ENCODE data around the gene PRKAG2. TPM values are rescaled to one million over a fixed set of nuclear protein-coding genes. Genes with fewer than 3 reads are reported as not detected.

Gene PRKAG2
- total and polyA plus RNA-seq, 2 of the 13 experiments (the other 11 are each of a cell fraction or from before 2014, with no cell fraction given): 0.90 to 1.3 TPM

DNA sequence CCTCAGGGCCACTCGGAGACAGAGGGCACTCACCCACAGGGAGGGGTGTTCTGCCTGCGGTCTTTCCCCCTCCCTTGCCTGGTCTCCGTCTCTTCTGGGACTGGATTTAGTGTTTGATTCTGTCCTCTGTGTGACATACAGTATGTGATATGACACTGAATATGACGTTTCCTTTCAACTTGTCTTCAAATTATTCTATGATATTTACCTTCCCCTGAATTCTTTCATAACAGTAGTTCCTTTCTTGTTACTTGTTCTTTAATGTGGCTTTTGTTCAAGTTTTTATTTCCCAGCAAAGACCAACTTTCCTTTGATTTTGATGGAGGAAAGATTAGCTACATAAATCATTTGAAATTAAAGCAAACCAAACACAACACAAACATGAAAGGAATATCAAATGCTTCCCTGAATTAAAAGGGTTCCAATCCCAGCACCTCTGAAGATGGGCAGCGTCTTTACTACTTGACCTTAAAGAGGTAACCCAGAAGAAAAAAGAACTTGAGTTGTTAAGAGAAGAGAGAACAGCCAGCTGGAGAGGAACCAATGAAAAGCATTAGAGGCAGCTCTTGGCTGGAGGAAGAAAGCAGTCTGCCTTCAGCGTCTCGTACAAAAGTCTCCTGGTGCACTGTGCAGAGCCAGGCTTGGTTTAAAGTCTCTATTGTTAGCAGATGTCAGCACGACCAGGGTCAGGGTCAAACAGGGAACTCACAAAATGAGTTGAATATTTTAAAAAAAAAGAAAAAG is 338.9 kb downstream of the PRKAG2 start:
- intact Hi-C loops (cut with micrococcal nuclease; ENCODE audit: unreplicated experiment): no loop called here
- no peaks in the 10 kb centered on the region for H3K79me2 ChIP-seq (ENCODE audit: insufficient read depth, low read length)
- no peak overlapping the region for H3K27ac ChIP-seq (ENCODE audit: extremely low read length, insufficient read depth, low read length)
- H3K4me3 ChIP-seq (replicated peaks in 1 of 3; ENCODE audit: insufficient read depth in 1 of 3, low read depth in 2 of 3, low read length in 3 of 3): no peak overlapping the region
- H2AFZ ChIP-seq (ENCODE audit: low read length): no peak overlapping the region
- H3K9me3 ChIP-seq (ENCODE audit: low read length): no peaks in the 10 kb centered on the region
- no peak overlapping the region for H3K9ac ChIP-seq (ENCODE audit: insufficient read depth, low read depth, low read length)
- BruUV-seq (replicated peaks): no TSS peak
- in situ Hi-C loops (cut with HindIII; ENCODE audit: extremely low pct_ligation_motif_present, low pct_unique_long_range_greater_than_20kb): no loop called here
- FAIRE-seq: no peak
- no peaks in the 10 kb centered on the region for H4K20me1 ChIP-seq (ENCODE audit: insufficient read depth, low read length)
- peaks cover 2 to 25% of the 10 kb centered on the region in 2 experiments; a peak in 4 of 5 replicates for H3K27me3 ChIP-seq (ENCODE audit: control insufficient read depth in 1 of 2, insufficient read depth in 2 of 2, low read length in 2 of 2)
- H3K36me3 ChIP-seq (replicated peaks in 1 of 2; ENCODE audit: control insufficient read depth in 1 of 2, insufficient read depth in 2 of 2, low read length in 2 of 2): no peaks in the 10 kb centered on the region
- 1% methylated on average over 8 of the region's 8 CpGs for WGBS (ENCODE audit: low lambda C conversion rate)
- ChIA-PET CTCF (ENCODE audit: low intra/inter-chr PET ratio, low total read pairs) (no interaction called here), POLR2A (interaction anchor here (1.1 kb wide), 1 partner anchor 18 kb away, joined by 5 read pairs; the partner anchor contains the start of gene RHEB)
- no peak overlapping the region for H3K4me2 ChIP-seq (ENCODE audit: low read depth, low read length)
- DNase-seq (ENCODE audit: low spot score): no peak
- no peak for ATAC-seq
- H3K4me1 ChIP-seq (ENCODE audit: insufficient read depth, low read length): no peaks in the 10 kb centered on the region
- TF ChIP-seq FOXC1 (CRISPR knock-in tag; IDR thresholded peaks at IDR 0.05; ENCODE audit: borderline replicate concordance) (no peak), MED8 (CRISPR knock-in tag; IDR thresholded peaks at IDR 0.05; ENCODE audit: insufficient replicate concordance) (no peak), THAP11 (CRISPR knock-in tag; IDR thresholded peaks at IDR 0.05) (no peak), NFKB2 (CRISPR knock-in tag; IDR thresholded peaks at IDR 0.05; ENCODE audit: borderline replicate concordance) (no peak), ZNF567 (CRISPR knock-in tag; IDR thresholded peaks at IDR 0.05; ENCODE audit: borderline replicate concordance) (no peak), DPF2 (CRISPR knock-in tag; IDR thresholded peaks at IDR 0.05; ENCODE audit: borderline replicate concordance, low read depth) (no peak), RORA (CRISPR knock-in tag; IDR thresholded peaks at IDR 0.05) (no peak), ATF1 (CRISPR knock-in tag; IDR thresholded peaks at IDR 0.05) (no peak), MIER3 (CRISPR knock-in tag; IDR thresholded peaks at IDR 0.05; ENCODE audit: borderline replicate concordance) (no peak), SIX4 (CRISPR knock-in tag; IDR thresholded peaks at IDR 0.05) (no peak)
- TF ChIP-seq, protein P1, sequence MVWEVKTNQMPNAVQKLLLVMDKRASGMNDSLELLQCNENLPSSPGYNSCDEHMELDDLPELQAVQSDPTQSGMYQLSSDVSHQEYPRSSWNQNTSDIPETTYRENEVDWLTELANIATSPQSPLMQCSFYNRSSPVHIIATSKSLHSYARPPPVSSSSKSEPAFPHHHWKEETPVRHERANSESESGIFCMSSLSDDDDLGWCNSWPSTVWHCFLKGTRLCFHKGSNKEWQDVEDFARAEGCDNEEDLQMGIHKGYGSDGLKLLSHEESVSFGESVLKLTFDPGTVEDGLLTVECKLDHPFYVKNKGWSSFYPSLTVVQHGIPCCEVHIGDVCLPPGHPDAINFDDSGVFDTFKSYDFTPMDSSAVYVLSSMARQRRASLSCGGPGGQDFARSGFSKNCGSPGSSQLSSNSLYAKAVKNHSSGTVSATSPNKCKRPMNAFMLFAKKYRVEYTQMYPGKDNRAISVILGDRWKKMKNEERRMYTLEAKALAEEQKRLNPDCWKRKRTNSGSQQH (CRISPR knock-in tag; IDR thresholded peaks at IDR 0.05; ENCODE audit: low read depth): no peak
- TF ChIP-seq, protein P2, sequence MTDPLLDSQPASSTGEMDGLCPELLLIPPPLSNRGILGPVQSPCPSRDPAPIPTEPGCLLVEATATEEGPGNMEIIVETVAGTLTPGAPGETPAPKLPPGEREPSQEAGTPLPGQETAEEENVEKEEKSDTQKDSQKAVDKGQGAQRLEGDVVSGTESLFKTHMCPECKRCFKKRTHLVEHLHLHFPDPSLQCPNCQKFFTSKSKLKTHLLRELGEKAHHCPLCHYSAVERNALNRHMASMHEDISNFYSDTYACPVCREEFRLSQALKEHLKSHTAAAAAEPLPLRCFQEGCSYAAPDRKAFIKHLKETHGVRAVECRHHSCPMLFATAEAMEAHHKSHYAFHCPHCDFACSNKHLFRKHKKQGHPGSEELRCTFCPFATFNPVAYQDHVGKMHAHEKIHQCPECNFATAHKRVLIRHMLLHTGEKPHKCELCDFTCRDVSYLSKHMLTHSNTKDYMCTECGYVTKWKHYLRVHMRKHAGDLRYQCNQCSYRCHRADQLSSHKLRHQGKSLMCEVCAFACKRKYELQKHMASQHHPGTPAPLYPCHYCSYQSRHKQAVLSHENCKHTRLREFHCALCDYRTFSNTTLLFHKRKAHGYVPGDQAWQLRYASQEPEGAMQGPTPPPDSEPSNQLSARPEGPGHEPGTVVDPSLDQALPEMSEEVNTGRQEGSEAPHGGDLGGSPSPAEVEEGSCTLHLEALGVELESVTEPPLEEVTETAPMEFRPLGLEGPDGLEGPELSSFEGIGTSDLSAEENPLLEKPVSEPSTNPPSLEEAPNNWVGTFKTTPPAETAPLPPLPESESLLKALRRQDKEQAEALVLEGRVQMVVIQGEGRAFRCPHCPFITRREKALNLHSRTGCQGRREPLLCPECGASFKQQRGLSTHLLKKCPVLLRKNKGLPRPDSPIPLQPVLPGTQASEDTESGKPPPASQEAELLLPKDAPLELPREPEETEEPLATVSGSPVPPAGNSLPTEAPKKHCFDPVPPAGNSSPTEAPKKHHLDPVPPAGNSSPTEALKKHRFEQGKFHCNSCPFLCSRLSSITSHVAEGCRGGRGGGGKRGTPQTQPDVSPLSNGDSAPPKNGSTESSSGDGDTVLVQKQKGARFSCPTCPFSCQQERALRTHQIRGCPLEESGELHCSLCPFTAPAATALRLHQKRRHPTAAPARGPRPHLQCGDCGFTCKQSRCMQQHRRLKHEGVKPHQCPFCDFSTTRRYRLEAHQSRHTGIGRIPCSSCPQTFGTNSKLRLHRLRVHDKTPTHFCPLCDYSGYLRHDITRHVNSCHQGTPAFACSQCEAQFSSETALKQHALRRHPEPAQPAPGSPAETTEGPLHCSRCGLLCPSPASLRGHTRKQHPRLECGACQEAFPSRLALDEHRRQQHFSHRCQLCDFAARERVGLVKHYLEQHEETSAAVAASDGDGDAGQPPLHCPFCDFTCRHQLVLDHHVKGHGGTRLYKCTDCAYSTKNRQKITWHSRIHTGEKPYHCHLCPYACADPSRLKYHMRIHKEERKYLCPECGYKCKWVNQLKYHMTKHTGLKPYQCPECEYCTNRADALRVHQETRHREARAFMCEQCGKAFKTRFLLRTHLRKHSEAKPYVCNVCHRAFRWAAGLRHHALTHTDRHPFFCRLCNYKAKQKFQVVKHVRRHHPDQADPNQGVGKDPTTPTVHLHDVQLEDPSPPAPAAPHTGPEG (CRISPR knock-in tag; IDR thresholded peaks at IDR 0.05): no peak
- TF ChIP-seq, protein P3, sequence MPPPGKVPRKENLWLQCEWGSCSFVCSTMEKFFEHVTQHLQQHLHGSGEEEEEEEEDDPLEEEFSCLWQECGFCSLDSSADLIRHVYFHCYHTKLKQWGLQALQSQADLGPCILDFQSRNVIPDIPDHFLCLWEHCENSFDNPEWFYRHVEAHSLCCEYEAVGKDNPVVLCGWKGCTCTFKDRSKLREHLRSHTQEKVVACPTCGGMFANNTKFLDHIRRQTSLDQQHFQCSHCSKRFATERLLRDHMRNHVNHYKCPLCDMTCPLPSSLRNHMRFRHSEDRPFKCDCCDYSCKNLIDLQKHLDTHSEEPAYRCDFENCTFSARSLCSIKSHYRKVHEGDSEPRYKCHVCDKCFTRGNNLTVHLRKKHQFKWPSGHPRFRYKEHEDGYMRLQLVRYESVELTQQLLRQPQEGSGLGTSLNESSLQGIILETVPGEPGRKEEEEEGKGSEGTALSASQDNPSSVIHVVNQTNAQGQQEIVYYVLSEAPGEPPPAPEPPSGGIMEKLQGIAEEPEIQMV (CRISPR knock-in tag; IDR thresholded peaks at IDR 0.05; ENCODE audit: low read depth): no peak
